Activated CD8-positive, alpha-beta memory T cell treated with anti-CD3 and anti-CD28 coated beads for 24 hours (primary cell): Measurements from ENCODE around the gene SCAP.
"Not testable (repeated sequence)": the region's sequence is repeated elsewhere in the genome, so short reads cannot be mapped to it uniquely, and the experiment has no call there.

Experiments
- DNase-seq: peaks from one replicate; pipeline ENCODE4 v3.0.0-alpha.2; 2020

Gene SCAP

GRCh38 chr3:47475570-47476329 lies at the start of gene SCAP:
TSS of gene SCAP (minus strand) at chr3:47475941. CDS start at chr3:47442993, 32,948 bp downstream.
- peak; percentile 99 for DNase-seq

GRCh38 chr3:47523310-47524073 lies 47.8 kb upstream of the SCAP start:
- DNase-seq = no peak

GRCh38 chr3:47522082-47522987 lies 46.6 kb upstream of the SCAP start:
- DNase-seq = peak; percentile 86

- no peak for DNase-seq
Observed at GRCh38 chr3:47520756-47521155, 45.0 kb upstream of the SCAP start.

DNA sequence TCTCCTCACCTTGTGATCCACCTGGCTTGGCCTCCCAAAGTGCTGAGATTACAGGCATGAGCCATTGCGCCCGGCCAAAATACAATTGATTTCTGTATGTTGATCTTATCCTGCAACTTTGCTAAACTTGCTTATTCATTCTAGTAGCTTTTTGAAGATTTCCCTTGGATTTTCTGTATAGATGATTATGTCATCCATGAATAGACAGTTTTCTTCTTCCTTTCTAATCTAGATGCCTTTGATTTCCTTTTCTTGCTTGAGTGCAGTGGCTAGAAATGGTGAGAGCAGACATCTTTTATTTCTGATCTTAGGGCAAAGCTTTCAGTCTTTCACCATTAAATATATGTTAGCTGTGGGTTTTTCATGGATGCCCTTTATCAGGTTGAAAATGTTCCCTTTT lies 42.2 kb upstream of the SCAP start:
- no peak for DNase-seq

DNA sequence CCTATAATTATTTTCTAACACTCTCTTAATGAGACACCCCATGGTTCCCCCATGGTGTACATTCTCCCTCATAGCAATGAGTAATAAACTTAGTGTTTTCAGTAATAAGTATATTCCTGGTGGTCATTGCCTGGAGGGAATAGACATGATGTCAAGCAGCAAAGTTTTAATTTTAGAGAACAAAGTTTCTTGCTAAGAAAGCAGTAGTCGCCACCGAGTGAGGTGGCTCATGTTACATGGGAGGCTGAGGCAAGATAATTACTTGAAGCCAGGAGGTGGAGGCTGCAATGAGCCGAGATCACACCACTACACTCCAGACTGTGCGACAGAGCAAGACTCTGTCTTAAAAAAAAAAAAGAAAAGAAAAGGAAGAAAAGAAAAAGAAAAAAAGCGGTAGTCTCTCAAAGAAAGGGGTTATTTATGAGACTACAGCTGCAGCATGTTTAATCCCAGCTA lies 40.2 kb upstream of the SCAP start:
- no peak for DNase-seq

DNA sequence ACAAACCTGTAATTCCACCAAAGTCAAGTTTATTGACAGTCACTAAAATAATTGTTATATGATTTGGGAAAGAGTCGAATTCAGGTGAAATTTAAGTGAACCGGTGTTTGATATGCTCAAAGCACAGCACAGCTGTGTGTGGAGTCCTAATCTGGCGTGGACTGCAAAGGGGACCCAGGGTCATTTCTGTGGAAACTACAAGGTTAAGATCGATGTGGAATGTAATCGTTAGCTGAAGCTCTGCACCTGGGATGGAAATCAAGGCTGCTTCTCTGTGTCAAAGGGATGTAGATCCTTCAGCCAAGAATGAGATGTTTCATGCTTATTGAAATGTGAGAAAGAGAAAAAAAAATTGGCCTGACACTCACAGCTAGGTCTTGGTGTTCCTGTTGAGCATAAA lies 39.4 kb upstream of the SCAP start:
- no peak for DNase-seq

GRCh38 chr3:47513125-47513929 lies 37.6 kb upstream of the SCAP start, which contains the start of gene ELP6:
TSS of gene ELP6 (minus strand) at chr3:47513712. CDS start at chr3:47513590, 122 bp downstream.
- DNase-seq = peak; percentile 99

- no peak for DNase-seq
Observed at GRCh38 chr3:47512416-47513124, 36.8 kb upstream of the SCAP start.

GRCh38 chr3:47505267-47505666 lies 29.5 kb upstream of the SCAP start:
- DNase-seq = not testable (repeated sequence)

DNA sequence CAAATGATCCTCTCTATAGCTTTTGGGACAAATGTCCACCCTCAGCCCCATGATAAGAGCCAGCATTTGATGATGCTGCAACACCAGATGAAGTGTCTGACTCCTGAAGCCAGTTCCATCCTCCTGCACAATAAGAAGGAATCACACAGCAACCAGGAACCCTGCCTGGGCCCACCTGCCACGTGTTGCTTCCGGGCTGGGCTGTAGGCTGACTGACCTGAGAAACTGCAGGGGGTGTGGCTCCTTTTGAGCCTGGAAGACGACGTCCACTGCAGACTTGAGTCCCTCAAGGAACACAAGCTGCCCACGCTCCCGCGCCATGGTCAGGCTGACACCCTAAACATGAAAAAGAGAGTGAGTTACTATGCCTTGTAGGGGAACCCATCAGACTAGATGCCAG lies 28.4 kb upstream of the SCAP start:
- DNase-seq = no peak

- DNase-seq = no peak
Observed at GRCh38 chr3:47503033-47503432, 27.3 kb upstream of the SCAP start.

GRCh38 chr3:47496892-47497291 lies 21.2 kb upstream of the SCAP start:
- no peak for DNase-seq

DNA sequence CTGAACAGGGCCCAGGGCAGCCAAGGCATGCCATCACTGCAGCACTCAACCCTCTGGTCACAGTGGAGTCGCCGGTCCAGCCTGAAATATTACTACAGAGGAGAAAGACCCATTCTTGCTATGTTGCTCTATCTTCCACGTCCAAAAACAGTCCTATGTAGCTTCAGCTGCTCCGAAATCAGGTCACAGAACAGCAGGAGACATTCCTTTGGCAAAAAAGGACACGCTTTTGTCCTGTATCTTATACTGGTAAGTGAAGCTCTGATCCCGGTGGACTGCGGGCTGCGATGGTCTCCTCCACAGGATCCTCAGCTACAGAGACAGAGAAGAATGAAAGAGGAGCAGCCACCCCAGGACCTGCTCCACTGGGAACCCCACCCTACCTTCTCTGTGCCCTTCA lies 20.1 kb upstream of the SCAP start:
- DNase-seq = no peak

- no peak for DNase-seq
Observed at GRCh38 chr3:47495111-47495510, 19.4 kb upstream of the SCAP start.

DNA sequence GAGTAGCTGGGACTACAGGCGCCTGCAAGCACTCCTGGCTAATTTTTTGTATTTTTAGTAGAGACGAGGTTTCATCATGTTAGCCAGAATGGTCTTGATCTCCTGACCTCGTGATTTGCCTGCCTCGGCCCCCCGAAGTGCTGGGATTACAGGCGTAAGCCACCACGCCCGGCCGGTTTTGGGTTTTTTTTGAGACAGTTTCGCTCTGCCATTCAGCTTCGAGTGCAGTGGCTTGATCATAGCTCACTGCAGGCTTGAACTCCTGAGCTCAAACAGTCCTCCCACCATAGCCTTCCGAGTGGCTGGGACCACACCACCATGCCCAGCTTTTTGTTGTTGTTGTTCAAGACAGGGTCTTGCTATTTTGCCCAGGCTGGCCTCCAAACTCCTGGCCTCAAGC lies 16.0 kb upstream of the SCAP start:
- no peak for DNase-seq

DNA sequence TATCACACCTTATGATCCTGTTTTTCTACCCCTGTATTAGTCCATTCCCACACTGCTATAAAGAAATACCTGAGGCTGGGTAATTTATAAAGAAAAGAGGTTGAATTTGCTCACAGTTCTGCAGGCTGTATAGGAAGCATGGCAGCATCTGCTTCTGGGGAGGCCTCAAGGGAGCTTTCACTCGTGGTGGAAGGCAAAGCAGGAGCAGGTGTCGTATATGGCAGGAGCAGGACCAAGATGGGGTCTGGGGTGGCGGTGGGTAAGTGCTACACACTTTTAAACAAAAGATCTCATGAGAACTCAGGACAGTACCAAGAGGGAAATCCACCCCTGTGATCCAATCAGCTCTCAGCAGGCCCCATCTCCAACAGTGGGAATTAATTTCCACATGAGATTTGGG lies 15.4 kb upstream of the SCAP start:
- DNase-seq = no peak

DNA sequence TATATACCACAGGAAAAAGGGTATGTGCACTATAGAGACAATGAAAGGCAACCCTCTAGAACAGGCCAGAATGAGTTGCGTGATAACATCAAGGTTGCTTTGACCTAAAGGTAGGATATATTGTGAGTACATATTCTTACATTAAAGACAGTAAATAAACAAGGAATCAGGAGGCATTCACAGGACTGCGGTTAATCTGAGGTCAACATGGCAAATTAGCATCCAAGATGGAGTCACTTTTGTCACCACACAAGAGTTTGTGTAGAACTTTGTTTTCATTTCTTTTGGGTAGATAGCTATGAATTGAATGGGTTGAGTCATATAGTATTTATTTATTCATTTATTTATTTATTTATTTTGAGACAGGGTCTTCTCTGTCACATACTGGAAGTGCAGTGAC lies 11.5 kb upstream of the SCAP start:
- DNase-seq = no peak

DNA sequence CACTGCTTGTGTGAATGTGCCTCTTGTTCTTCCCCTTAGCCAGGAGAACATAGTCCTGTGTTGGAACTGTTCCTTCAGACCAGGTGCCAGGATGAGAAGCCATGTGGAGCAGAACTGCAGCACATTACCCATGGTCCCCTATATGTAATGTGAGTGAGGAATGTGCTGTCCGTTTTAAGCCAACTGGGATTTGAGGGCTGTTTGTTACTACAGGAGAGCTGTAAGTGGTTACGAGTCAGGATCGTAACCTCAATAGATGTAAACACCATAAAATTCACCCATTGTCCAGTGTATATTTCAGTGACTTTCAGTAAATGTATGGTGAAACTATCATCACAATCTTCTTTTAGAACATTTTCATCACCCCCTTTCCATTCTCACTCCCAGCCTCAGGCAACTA lies 10.1 kb upstream of the SCAP start:
- DNase-seq = no peak

- no peak for DNase-seq
Observed at GRCh38 chr3:47482366-47482765, 6.6 kb upstream of the SCAP start.

GRCh38 chr3:47481763-47482162 lies 6.0 kb upstream of the SCAP start:
- DNase-seq = not testable (repeated sequence)

GRCh38 chr3:47480267-47480666 lies 4.5 kb upstream of the SCAP start:
- not testable (repeated sequence) for DNase-seq
